ENCODE data around the gene DYNC1LI1. TPM values are rescaled to one million over a fixed set of nuclear protein-coding genes. Genes with fewer than 3 reads are reported as not detected.
A peak's percentile ranks its signal among the peaks of the same experiment; 100 is the strongest.

The DYNC1LI1 gene
- total and polyA plus RNA-seq, 2 of the 4 experiments (the other 2 are of a cell fraction): 25.2 to 30.8 TPM

DNA sequence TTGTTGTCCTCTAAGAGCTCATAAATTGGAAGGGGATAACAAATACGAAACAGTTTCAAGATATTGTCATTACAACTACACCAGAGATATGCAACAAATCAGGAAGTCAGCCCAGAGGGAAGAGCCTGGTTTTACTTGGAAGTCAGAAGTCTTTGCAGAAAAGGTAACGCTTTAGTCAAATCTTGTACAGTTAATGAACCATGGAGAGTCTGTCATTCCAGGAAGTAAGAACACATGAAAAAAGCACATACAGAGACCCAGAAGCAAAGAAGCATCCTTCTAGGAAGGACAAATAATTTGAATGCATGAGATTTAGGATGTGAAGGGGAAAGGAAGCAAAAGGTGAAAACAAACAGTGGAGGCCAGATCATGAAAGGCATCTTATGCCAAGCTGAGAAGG is 19.6 kb downstream of the DYNC1LI1 start:
- no peak overlapping the region for H4K5ac ChIP-seq (ENCODE audit: low read depth, low read length)
- H3K23ac ChIP-seq (ENCODE audit: low read depth, low read length): 0 out of 2 replicates have a peak overlapping the region, but pooled peaks have one; percentile 38
- H3K4ac ChIP-seq (ENCODE audit: low read depth, low read length): no peak overlapping the region
- DNase-seq: no peak
- POLR2A ChIA-PET (ENCODE audit: unreplicated experiment): no interaction called here
- no peak overlapping the region for H3K4me3 ChIP-seq (ENCODE audit: insufficient read depth, low read depth, low read length)
- H3K18ac ChIP-seq (ENCODE audit: low read depth, low read length): no peak overlapping the region
- H4K8ac ChIP-seq (ENCODE audit: low read depth in 2 of 2, low read length in 2 of 2): no peak overlapping the region
- peaks cover 43% of the 10 kb centered on the region for H4K20me1 ChIP-seq (ENCODE audit: insufficient read depth, low read length)
- H3K56ac ChIP-seq (ENCODE audit: extremely low read depth, insufficient read depth, low read length): no peak overlapping the region
- H3K4me2 ChIP-seq (ENCODE audit: low read depth, low read length): no peak overlapping the region
- H3K79me1 ChIP-seq (ENCODE audit: low read depth in 1 of 2, low read length in 2 of 2): peaks cover 25 to 65% of the 10 kb centered on the region in 2 experiments
- CTCF ChIA-PET: no interaction called here
- H3K14ac ChIP-seq (replicated peaks; ENCODE audit: low read depth, low read length): no peak overlapping the region
- intact Hi-C loops (cut with micrococcal nuclease): no loop called here
- no peak overlapping the region for H2AK9ac ChIP-seq (replicated peaks; ENCODE audit: low read depth, low read length, poor library complexity)
- no peaks in the 10 kb centered on the region for H3K36me3 ChIP-seq (ENCODE audit: control insufficient read depth, insufficient read depth, low read length)
- no peak overlapping the region for H2BK15ac ChIP-seq (ENCODE audit: low read depth, low read length)
- no peak overlapping the region for H3K27ac ChIP-seq (ENCODE audit: insufficient read depth, low read length)
- WGBS, 2 experiments (ENCODE audit: extremely low coverage in 2 of 2, insufficient read length in 1 of 2): no CpG with 5 or more reads among the region's 2 CpGs
- H3K9me3 ChIP-seq (ENCODE audit: control insufficient read depth, insufficient read depth, low read length): no peaks in the 10 kb centered on the region
- peaks cover 2% of the 10 kb centered on the region; the same call in 1 of the 2 replicates for H3K4me1 ChIP-seq (ENCODE audit: control insufficient read depth, insufficient read depth, low read length)
- no peak overlapping the region for H2BK120ac ChIP-seq (ENCODE audit: low read depth, low read length)
- no peak overlapping the region for H2BK5ac ChIP-seq (ENCODE audit: low read depth, low read length, poor library complexity, severe bottlenecking)
- H3K9me1 ChIP-seq (ENCODE audit: insufficient read depth, low read length): peaks cover 17% of the 10 kb centered on the region
- no peak for TF ChIP-seq RAD21 (IDR thresholded peaks at IDR 0.05; ENCODE audit: low read length)
- no peak for TF ChIP-seq MAFK (IDR thresholded peaks at IDR 0.05; ENCODE audit: low read depth, low read length)
- TF ChIP-seq SMC3 (IDR thresholded peaks at IDR 0.05; ENCODE audit: low read depth, low read length): no peak
- no peak for TF ChIP-seq CTCF (conservative IDR thresholded peaks at IDR 0.05; ENCODE audit: low read depth, low read length)
- no peak for TF ChIP-seq FOS (IDR thresholded peaks at IDR 0.05; ENCODE audit: low read depth, low read length)
- TF ChIP-seq RCOR1 (IDR thresholded peaks at IDR 0.05; ENCODE audit: insufficient replicate concordance, low read length): no peak
- no peak for TF ChIP-seq CEBPB (IDR thresholded peaks at IDR 0.05; ENCODE audit: low read depth, low read length)
- no peak for TF ChIP-seq USF2 (IDR thresholded peaks at IDR 0.05; ENCODE audit: low read depth, low read length)
- TF ChIP-seq BHLHE40 (IDR thresholded peaks at IDR 0.05; ENCODE audit: low read depth, low read length): no peak
- TF ChIP-seq MAZ (IDR thresholded peaks at IDR 0.05; ENCODE audit: borderline replicate concordance, low read depth, low read length): no peak
- no peak for TF ChIP-seq NFE2L2 (IDR thresholded peaks at IDR 0.05; ENCODE audit: low read depth, low read length)
- TF ChIP-seq RFX5 (IDR thresholded peaks at IDR 0.05; ENCODE audit: low read depth, low read length): no peak
- no peak for TF ChIP-seq ELK1 (IDR thresholded peaks at IDR 0.05; ENCODE audit: borderline replicate concordance, low read depth, low read length)
- no peak for TF ChIP-seq POLR2A (IDR thresholded peaks at IDR 0.05; ENCODE audit: low read depth, low read length)
- TF ChIP-seq CHD1 (IDR thresholded peaks at IDR 0.05; ENCODE audit: low read depth, low read length): no peak
- no peak for TF ChIP-seq MXI1 (IDR thresholded peaks at IDR 0.05; ENCODE audit: borderline replicate concordance, low read depth, low read length)
- H2BK20ac ChIP-seq (ENCODE audit: low read depth, low read length): no peak overlapping the region
- dilution Hi-C loops (cut with HindIII; ENCODE audit: low sequenced_read_pairs, unreplicated experiment): no loop called here
- no peak for ATAC-seq (ENCODE audit: low read depth)
- H4K91ac ChIP-seq (ENCODE audit: insufficient read depth, low read depth, low read length): no peak overlapping the region
- no TSS peak for BruUV-seq (replicated peaks)
- in situ Hi-C loops (cut with MboI; ENCODE audit: low sequenced_read_pairs): no loop called here
- no peaks in the 10 kb centered on the region for H3K27me3 ChIP-seq (ENCODE audit: control insufficient read depth, insufficient read depth, low read length)
- no peak overlapping the region for H2AK5ac ChIP-seq (ENCODE audit: low read depth, low read length)
- H2AFZ ChIP-seq (replicated peaks; ENCODE audit: low read length, poor library complexity): no peak overlapping the region
- no peak overlapping the region for H3K9ac ChIP-seq (ENCODE audit: low read depth, low read length)

All from IMR-90 (cell line).